PC-3 (cell line): ENCODE results near the gene MGMT.

Experiments
- CTCF ChIP-seq: fragments of 300-600 bp; sonication (generic); conservative IDR thresholded peaks from 2 replicates; pipeline ENCODE4 v1.5.1; 2017; ENCODE audit warnings: antibody characterized with exemption, low read depth, mild to moderate bottlenecking, low read length
- EZH2 ChIP-seq: fragments of 300-600 bp; sonication (generic); IDR thresholded peaks from one replicate; pipeline ENCODE4 v1.6.1; 2017; ENCODE audit warnings: antibody characterized with exemption, mild to moderate bottlenecking, low read length; ENCODE audit not compliant: unreplicated experiment
- EZH2phosphoT487 ChIP-seq: fragments of 300-600 bp; sonication (generic); IDR thresholded peaks from 2 replicates; pipeline ENCODE4 v1.6.1; 2018; ENCODE audit warnings: mild to moderate bottlenecking, antibody characterized with exemption, low read length, borderline replicate concordance

- TF ChIP-seq EZH2 (no peak), CTCF (no peak), EZH2phosphoT487 (no peak)
These were observed 275.9 kb downstream of the MGMT start for GRCh38 chr10:129742742-129743550.
